Ectodermal cell (in vitro differentiated cells): Measurements from ENCODE around the gene OGN.
"Not testable (repeated sequence)": the region's sequence is repeated elsewhere in the genome, so short reads cannot be mapped to it uniquely, and the experiment has no call there.

ENCODE experiments used
- H3K27ac ChIP-seq: 2 replicates; pipeline ENCODE4 v1.7.0; 2013; ENCODE audit warnings: mild to moderate bottlenecking, low read depth, low read length; ENCODE audit not compliant: insufficient read depth, poor library complexity, severe bottlenecking
- H3K27me3 ChIP-seq: 2 replicates; pipeline ENCODE4 v1.7.0; 2013; ENCODE audit warnings: mild to moderate bottlenecking, low read length; ENCODE audit not compliant: insufficient read depth, control insufficient read depth, poor library complexity, severe bottlenecking
- H3K36me3 ChIP-seq: one replicate; pipeline ENCODE4 v1.7.0; 2013; ENCODE audit warnings: low read length; ENCODE audit not compliant: control insufficient read depth, insufficient read depth
- H3K4me1 ChIP-seq: one replicate; pipeline ENCODE4 v1.7.0; 2013; ENCODE audit warnings: low read length; ENCODE audit not compliant: control insufficient read depth, insufficient read depth
- H3K4me3 ChIP-seq: 2 replicates; pipeline ENCODE4 v1.7.0; 2013; ENCODE audit warnings: low read depth, low read length, control low read depth; ENCODE audit not compliant: insufficient read depth
- H3K9me3 ChIP-seq: 2 replicates; pipeline ENCODE4 v1.7.0; 2013; ENCODE audit warnings: mild to moderate bottlenecking, low read length, moderate library complexity; ENCODE audit not compliant: control insufficient read depth
- WGBS, 2 experiments: methylation state at CpG; one replicate each; pipeline ENCODE4 v1.1.7; 2013; ENCODE audit warnings: missing lambda C conversion rate in 2 of 2; 5-methylcytosine and 5-hydroxymethylcytosine counted together

Gene OGN

GRCh38 chr9:92429836-92430235, 25.5 kb upstream of the OGN start:
- Histone ChIP-seq H3K36me3 (no peaks in the 10 kb centered on the region), H3K9me3 (no peaks in the 10 kb centered on the region), H3K27me3 (no peaks in the 10 kb centered on the region), H3K27ac (no peak overlapping the region), H3K4me1 (no peaks in the 10 kb centered on the region), H3K4me3 (no peak overlapping the region)
- WGBS, 2 experiments = 50 to 83% methylated on average over 1 to 2 of the region's 2 CpGs

- Histone ChIP-seq H3K27me3 (no peaks in the 10 kb centered on the region), H3K4me3 (no peak overlapping the region), H3K9me3 (no peaks in the 10 kb centered on the region), H3K27ac (no peak overlapping the region), H3K36me3 (no peaks in the 10 kb centered on the region), H3K4me1 (no peaks in the 10 kb centered on the region)
- WGBS, 2 experiments = 90% methylated on average over 4 to 5 of the region's 5 CpGs
Measured at GRCh38 chr9:92426501-92427145, 22.2 kb upstream of the OGN start.

GRCh38 chr9:92425474-92425873, 21.1 kb upstream of the OGN start:
- H3K27ac ChIP-seq = no peak overlapping the region
- H3K4me1 ChIP-seq = no peaks in the 10 kb centered on the region
- H3K27me3 ChIP-seq = no peaks in the 10 kb centered on the region
- H3K9me3 ChIP-seq = no peaks in the 10 kb centered on the region
- no peaks in the 10 kb centered on the region for H3K36me3 ChIP-seq
- 73 to 87% methylated on average over 1 to 2 of the region's 2 CpGs for WGBS, 2 experiments
- H3K4me3 ChIP-seq = no peak overlapping the region

GRCh38 chr9:92424340-92424739, 20.0 kb upstream of the OGN start, which contains the start of gene OMD:
Gene OMD, minus strand, starts transcription at chr9:92424471. Its CDS starts 6,913 bp downstream, at chr9:92417558.
- no peaks in the 10 kb centered on the region for H3K36me3 ChIP-seq
- H3K4me1 ChIP-seq = no peaks in the 10 kb centered on the region
- H3K4me3 ChIP-seq = no peak within 1 kb of the TSS
- H3K27me3 ChIP-seq = no peaks in the 10 kb centered on the region
- WGBS, 2 experiments = 100% methylated on average over 1 of the region's 1 CpG; no CpG with 5 or more reads in 1 of the 2 experiments
- no peak within 1 kb of the TSS for H3K27ac ChIP-seq
- no peaks in the 10 kb centered on the region for H3K9me3 ChIP-seq

GRCh38 chr9:92423612-92424011, 19.2 kb upstream of the OGN start:
- Histone ChIP-seq H3K27me3 (no peaks in the 10 kb centered on the region), H3K36me3 (no peaks in the 10 kb centered on the region), H3K4me3 (no peak overlapping the region), H3K27ac (no peak overlapping the region), H3K4me1 (no peaks in the 10 kb centered on the region), H3K9me3 (no peaks in the 10 kb centered on the region)
- WGBS, 2 experiments = 86% methylated on average over 1 of the region's 2 CpGs; no CpG with 5 or more reads in 1 of the 2 experiments

GRCh38 chr9:92422611-92423338, 18.4 kb upstream of the OGN start:
- no peak overlapping the region for H3K27ac ChIP-seq
- 92 to 93% methylated on average over 1 of the region's 2 CpGs for WGBS, 2 experiments
- H3K9me3 ChIP-seq = no peaks in the 10 kb centered on the region
- H3K27me3 ChIP-seq = no peaks in the 10 kb centered on the region
- H3K4me3 ChIP-seq = no peak overlapping the region
- no peaks in the 10 kb centered on the region for H3K36me3 ChIP-seq
- no peaks in the 10 kb centered on the region for H3K4me1 ChIP-seq

- H3K4me3 ChIP-seq = no peak overlapping the region
- H3K27me3 ChIP-seq = no peaks in the 10 kb centered on the region
- no peaks in the 10 kb centered on the region for H3K36me3 ChIP-seq
- H3K4me1 ChIP-seq = no peaks in the 10 kb centered on the region
- no peak overlapping the region for H3K27ac ChIP-seq
- WGBS, 2 experiments = no CpG with 5 or more reads among the region's 1 CpG
- H3K9me3 ChIP-seq = no peaks in the 10 kb centered on the region
Measured at GRCh38 chr9:92414566-92414965, 10.2 kb upstream of the OGN start.

GRCh38 chr9:92411157-92411556, 6.8 kb upstream of the OGN start:
- H3K9me3 ChIP-seq, H3K27me3 ChIP-seq, H3K27ac ChIP-seq, H3K4me1 ChIP-seq, H3K4me3 ChIP-seq, H3K36me3 ChIP-seq: not testable (repeated sequence)
- 85 to 89% methylated on average over 4 of the region's 4 CpGs for WGBS, 2 experiments

- H3K27ac ChIP-seq = no peak overlapping the region
Measured at GRCh38 chr9:92408747-92409478, 4.5 kb upstream of the OGN start.

GRCh38 chr9:92407818-92408217, 3.4 kb upstream of the OGN start:
- Histone ChIP-seq H3K4me1 (no peaks in the 10 kb centered on the region), H3K27me3 (no peaks in the 10 kb centered on the region), H3K9me3 (no peaks in the 10 kb centered on the region), H3K4me3 (no peak overlapping the region), H3K36me3 (no peaks in the 10 kb centered on the region), H3K27ac (no peak overlapping the region)
- WGBS, 2 experiments = 93 to 97% methylated on average over 2 of the region's 2 CpGs

More at GRCh38 chr9:92408747-92409478, 4.5 kb upstream of the OGN start:
- WGBS, 2 experiments = 100% methylated on average over 2 of the region's 2 CpGs; no CpG with 5 or more reads in 1 of the 2 experiments
- Histone ChIP-seq H3K4me1 (no peaks in the 10 kb centered on the region), H3K27me3 (no peaks in the 10 kb centered on the region), H3K36me3 (no peaks in the 10 kb centered on the region), H3K4me3 (no peak overlapping the region), H3K9me3 (no peaks in the 10 kb centered on the region)
